ENCODE measurements around the gene ROCK2.
"Not testable (repeated sequence)": the region's sequence is repeated elsewhere in the genome, so short reads cannot be mapped to it uniquely, and the experiment has no call there.

DNA sequence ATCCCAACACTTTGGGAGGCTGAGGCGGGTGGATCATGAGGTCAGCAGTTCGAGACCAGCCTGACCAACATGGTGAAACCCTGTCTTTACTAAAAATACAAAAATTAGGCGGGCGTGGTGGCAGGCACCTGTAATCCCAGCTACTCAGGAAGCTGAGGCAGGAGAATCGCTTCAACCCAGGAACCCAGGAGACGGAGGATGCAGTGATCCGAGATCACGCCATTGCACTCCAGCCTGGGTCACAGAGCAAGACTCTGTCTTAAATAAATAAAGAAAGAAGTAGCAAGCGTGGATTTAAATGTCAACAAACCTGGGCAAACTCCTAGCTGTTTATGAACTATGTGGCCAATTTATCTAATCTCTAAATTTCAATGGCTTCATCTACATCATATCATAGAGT, 82.9 kb downstream of the ROCK2 start:
- not testable (repeated sequence) for TF ChIP-seq NR2F1, ZNF501, ZNF12 (CRISPR knock-in tag; IDR thresholded peaks at IDR 0.05)
- TF ChIP-seq, protein P1, sequence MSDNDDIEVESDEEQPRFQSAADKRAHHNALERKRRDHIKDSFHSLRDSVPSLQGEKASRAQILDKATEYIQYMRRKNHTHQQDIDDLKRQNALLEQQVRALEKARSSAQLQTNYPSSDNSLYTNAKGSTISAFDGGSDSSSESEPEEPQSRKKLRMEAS (IDR thresholded peaks at IDR 0.05): not testable (repeated sequence)
- TF ChIP-seq, protein P2, sequence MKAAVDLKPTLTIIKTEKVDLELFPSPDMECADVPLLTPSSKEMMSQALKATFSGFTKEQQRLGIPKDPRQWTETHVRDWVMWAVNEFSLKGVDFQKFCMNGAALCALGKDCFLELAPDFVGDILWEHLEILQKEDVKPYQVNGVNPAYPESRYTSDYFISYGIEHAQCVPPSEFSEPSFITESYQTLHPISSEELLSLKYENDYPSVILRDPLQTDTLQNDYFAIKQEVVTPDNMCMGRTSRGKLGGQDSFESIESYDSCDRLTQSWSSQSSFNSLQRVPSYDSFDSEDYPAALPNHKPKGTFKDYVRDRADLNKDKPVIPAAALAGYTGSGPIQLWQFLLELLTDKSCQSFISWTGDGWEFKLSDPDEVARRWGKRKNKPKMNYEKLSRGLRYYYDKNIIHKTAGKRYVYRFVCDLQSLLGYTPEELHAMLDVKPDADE (CRISPR knock-in tag; IDR thresholded peaks at IDR 0.05): not testable (repeated sequence)

All from HepG2 (cell line).